ENCODE results near the gene SPATA3.

The SPATA3 gene

GRCh38 chr2:230976671-230977171, 19.2 kb upstream of the SPATA3 start:
- TF ChIP-seq EZH2phosphoT487 (IDR thresholded peaks at IDR 0.05; ENCODE audit: low read depth) = no peak
- no peak for TF ChIP-seq CTCF (IDR thresholded peaks at IDR 0.05; ENCODE audit: low read depth, low read length)
- Histone ChIP-seq H3K27me3 (ENCODE audit: low read depth, low read length) (no peaks in the 10 kb centered on the region), H3K79me2 (ENCODE audit: low read length) (no peaks in the 10 kb centered on the region), H3K36me3 (replicated peaks; ENCODE audit: low read depth, low read length) (no peaks in the 10 kb centered on the region), H3K27ac (ENCODE audit: low read length) (no peak overlapping the region), H2AFZ (ENCODE audit: low read depth, low read length) (no peak overlapping the region), H3K4me2 (ENCODE audit: low read length) (no peak overlapping the region), H3K9me3 (ENCODE audit: insufficient read depth, low read length) (no peaks in the 10 kb centered on the region), H3K4me1 (ENCODE audit: low read length) (peaks cover 53% of the 10 kb centered on the region), H3K4me3 (ENCODE audit: low read length) (no peak overlapping the region), H4K20me1 (ENCODE audit: insufficient read depth, low read length) (no peaks in the 10 kb centered on the region), H3K9ac (ENCODE audit: low read length) (no peak overlapping the region)

- H3K4me3 ChIP-seq (ENCODE audit: low read length) = no peak overlapping the region
- no peak overlapping the region for H3K4me2 ChIP-seq (ENCODE audit: low read length)
- no peaks in the 10 kb centered on the region for H3K9me3 ChIP-seq (ENCODE audit: insufficient read depth, low read length)
- H3K4me1 ChIP-seq (ENCODE audit: low read length) = peaks cover 52% of the 10 kb centered on the region
- no peaks in the 10 kb centered on the region for H3K36me3 ChIP-seq (replicated peaks; ENCODE audit: low read depth, low read length)
- no peak overlapping the region for H3K27ac ChIP-seq (ENCODE audit: low read length)
- TF ChIP-seq EZH2phosphoT487 (IDR thresholded peaks at IDR 0.05; ENCODE audit: low read depth) (no peak), CTCF (IDR thresholded peaks at IDR 0.05; ENCODE audit: low read depth, low read length) (no peak)
- no peaks in the 10 kb centered on the region for H3K79me2 ChIP-seq (ENCODE audit: low read length)
- H3K27me3 ChIP-seq (ENCODE audit: low read depth, low read length) = no peaks in the 10 kb centered on the region
- no peak overlapping the region for H3K9ac ChIP-seq (ENCODE audit: low read length)
- no peak overlapping the region for H2AFZ ChIP-seq (ENCODE audit: low read depth, low read length)
- no peaks in the 10 kb centered on the region for H4K20me1 ChIP-seq (ENCODE audit: insufficient read depth, low read length)
These were observed 15.5 kb upstream of the SPATA3 start for GRCh38 chr2:230980468-230980867.

- H3K27me3 ChIP-seq (ENCODE audit: low read depth, low read length) = no peaks in the 10 kb centered on the region
- H3K79me2 ChIP-seq (ENCODE audit: low read length) = no peaks in the 10 kb centered on the region
- no peaks in the 10 kb centered on the region for H4K20me1 ChIP-seq (ENCODE audit: insufficient read depth, low read length)
- H3K27ac ChIP-seq (ENCODE audit: low read length) = no peak overlapping the region
- no peak for TF ChIP-seq EZH2phosphoT487 (IDR thresholded peaks at IDR 0.05; ENCODE audit: low read depth)
- TF ChIP-seq CTCF (IDR thresholded peaks at IDR 0.05; ENCODE audit: low read depth, low read length) = no peak
- H3K4me1 ChIP-seq (ENCODE audit: low read length) = peaks cover 61% of the 10 kb centered on the region
- H2AFZ ChIP-seq (ENCODE audit: low read depth, low read length) = no peak overlapping the region
- no peak overlapping the region for H3K4me2 ChIP-seq (ENCODE audit: low read length)
- H3K9ac ChIP-seq (ENCODE audit: low read length) = no peak overlapping the region
- H3K4me3 ChIP-seq (ENCODE audit: low read length) = no peak overlapping the region
- no peaks in the 10 kb centered on the region for H3K9me3 ChIP-seq (ENCODE audit: insufficient read depth, low read length)
- no peaks in the 10 kb centered on the region for H3K36me3 ChIP-seq (replicated peaks; ENCODE audit: low read depth, low read length)
These were observed 14.2 kb upstream of the SPATA3 start for GRCh38 chr2:230981704-230982103.

GRCh38 chr2:230982126-230982525, 13.8 kb upstream of the SPATA3 start:
- H3K36me3 ChIP-seq (replicated peaks; ENCODE audit: low read depth, low read length) = no peaks in the 10 kb centered on the region
- H3K27me3 ChIP-seq (ENCODE audit: low read depth, low read length) = no peaks in the 10 kb centered on the region
- H4K20me1 ChIP-seq (ENCODE audit: insufficient read depth, low read length) = no peaks in the 10 kb centered on the region
- no peaks in the 10 kb centered on the region for H3K9me3 ChIP-seq (ENCODE audit: insufficient read depth, low read length)
- no peak overlapping the region for H3K4me3 ChIP-seq (ENCODE audit: low read length)
- TF ChIP-seq EZH2phosphoT487 (IDR thresholded peaks at IDR 0.05; ENCODE audit: low read depth) (no peak), CTCF (IDR thresholded peaks at IDR 0.05; ENCODE audit: low read depth, low read length) (no peak)
- no peak overlapping the region for H3K4me2 ChIP-seq (ENCODE audit: low read length)
- no peaks in the 10 kb centered on the region for H3K79me2 ChIP-seq (ENCODE audit: low read length)
- peaks cover 59% of the 10 kb centered on the region for H3K4me1 ChIP-seq (ENCODE audit: low read length)
- H3K9ac ChIP-seq (ENCODE audit: low read length) = no peak overlapping the region
- no peak overlapping the region for H3K27ac ChIP-seq (ENCODE audit: low read length)
- no peak overlapping the region for H2AFZ ChIP-seq (ENCODE audit: low read depth, low read length)
